IMR-90 (cell line): ENCODE measurements around the gene PTAR1. TPM values are rescaled to one million over a fixed set of nuclear protein-coding genes. Genes with fewer than 3 reads are reported as not detected.

ENCODE experiments used
- ATAC-seq: fragments of 200-7000 bp; cut with Tn5 transposase; 2 replicates; pipeline ENCODE4 v1.9.1; 2020; ENCODE audit warnings: low read depth, mild to moderate bottlenecking, moderate library complexity
- BruUV-seq: library from RNA; stranded (reverse); fragments of 400-500 nt; replicated peaks from 2 replicates; lab custom pipeline; 2021; lab: Mats Ljungman, UMichigan
- CTCF ChIA-PET: fragments of 300-600 bp; formaldehyde crosslinking; extraction: SDS; loops from one replicate; lab custom pipeline; 2021; ENCODE audit warnings: antibody characterized with exemption; lab: Yijun Ruan, JAX
- POLR2A ChIA-PET: fragments of 300-600 bp; sonication (Branson Sonifier 250); formaldehyde crosslinking; loops from one replicate; lab custom pipeline; 2022; ENCODE audit warnings: antibody characterized with exemption; ENCODE audit not compliant: unreplicated experiment; lab: Charles Lee
- DNase-seq: peaks from one replicate; pipeline ENCODE4 v3.0.0; 2013
- H2AFZ ChIP-seq: replicated peaks from 2 replicates; pipeline ENCODE3; 2013; ENCODE audit warnings: low read length, mild to moderate bottlenecking; ENCODE audit not compliant: poor library complexity
- H2AK5ac ChIP-seq: 2 replicates; pipeline ENCODE4 v1.6.1; 2013; ENCODE audit warnings: low read depth, low read length, inconsistent platforms
- H2AK9ac ChIP-seq: replicated peaks from 2 replicates; pipeline ENCODE3; 2013; ENCODE audit warnings: mild to moderate bottlenecking, low read depth, low read length, moderate library complexity; ENCODE audit not compliant: poor library complexity
- H2BK120ac ChIP-seq: 2 replicates; pipeline ENCODE4 v1.6.1; 2013; ENCODE audit warnings: low read depth, low read length, inconsistent platforms
- H2BK15ac ChIP-seq: 3 replicates; pipeline ENCODE4 v1.6.1; 2013; ENCODE audit warnings: low read depth, low read length, inconsistent platforms
- H2BK20ac ChIP-seq: 2 replicates; pipeline ENCODE4 v1.6.1; 2013; ENCODE audit warnings: low read depth, mild to moderate bottlenecking, inconsistent platforms, low read length, moderate library complexity
- H2BK5ac ChIP-seq: 2 replicates; pipeline ENCODE4 v1.6.1; 2013; ENCODE audit warnings: mild to moderate bottlenecking, low read depth, low read length, inconsistent platforms; ENCODE audit not compliant: poor library complexity, severe bottlenecking
- H3K14ac ChIP-seq: replicated peaks from 2 replicates; pipeline ENCODE4 v1.6.1; 2013; ENCODE audit warnings: low read depth, low read length, inconsistent platforms
- H3K18ac ChIP-seq: 2 replicates; pipeline ENCODE4 v1.6.1; 2013; ENCODE audit warnings: low read depth, low read length, control low read depth
- H3K23ac ChIP-seq: 2 replicates; pipeline ENCODE4 v1.6.1; 2013; ENCODE audit warnings: low read depth, low read length, inconsistent platforms
- H3K27ac ChIP-seq: 2 replicates; pipeline ENCODE4 v1.5.1; 2013; ENCODE audit warnings: mild to moderate bottlenecking, control low read depth, low read length; ENCODE audit not compliant: insufficient read depth
- H3K27me3 ChIP-seq: 2 replicates; pipeline ENCODE4 v1.6.1; 2013; ENCODE audit warnings: low read length; ENCODE audit not compliant: control insufficient read depth, insufficient read depth
- H3K36me3 ChIP-seq: 2 replicates; pipeline ENCODE4 v1.6.1; 2013; ENCODE audit warnings: low read length, mixed read lengths; ENCODE audit not compliant: control insufficient read depth, insufficient read depth
- H3K4ac ChIP-seq: 2 replicates; pipeline ENCODE4 v1.6.1; 2013; ENCODE audit warnings: low read depth, low read length, inconsistent platforms
- H3K4me1 ChIP-seq: 2 replicates; pipeline ENCODE4 v1.6.1; 2013; ENCODE audit warnings: low read length, mixed read lengths; ENCODE audit not compliant: control insufficient read depth, insufficient read depth
- H3K4me2 ChIP-seq: 2 replicates; pipeline ENCODE4 v1.6.1; 2013; ENCODE audit warnings: low read depth, mild to moderate bottlenecking, control low read depth, low read length, moderate library complexity
- H3K4me3 ChIP-seq: 2 replicates; pipeline ENCODE4 v1.5.1; 2013; ENCODE audit warnings: low read depth, mild to moderate bottlenecking, control low read depth, low read length, moderate library complexity; ENCODE audit not compliant: insufficient read depth
- H3K56ac ChIP-seq: 2 replicates; pipeline ENCODE4 v1.6.1; 2013; ENCODE audit warnings: low read length, inconsistent platforms; ENCODE audit not compliant: insufficient read depth; ENCODE audit errors: extremely low read depth
- H3K79me1 ChIP-seq, 2 experiments: 2 replicates each; pipeline ENCODE4 v1.6.1; 2013; ENCODE audit warnings: low read length in 2 of 2, inconsistent platforms in 1 of 2, low read depth in 1 of 2
- H3K9ac ChIP-seq: 2 replicates; pipeline ENCODE4 v1.6.1; 2013; ENCODE audit warnings: low read depth, low read length, control low read depth
- H3K9me1 ChIP-seq: 2 replicates; pipeline ENCODE4 v1.6.1; 2013; ENCODE audit warnings: low read length, inconsistent platforms; ENCODE audit not compliant: insufficient read depth
- H3K9me3 ChIP-seq: 2 replicates; pipeline ENCODE4 v1.6.1; 2013; ENCODE audit warnings: low read length; ENCODE audit not compliant: control insufficient read depth, insufficient read depth
- H4K20me1 ChIP-seq: 2 replicates; pipeline ENCODE4 v1.6.1; 2013; ENCODE audit warnings: low read length, inconsistent platforms; ENCODE audit not compliant: insufficient read depth
- H4K5ac ChIP-seq: 2 replicates; pipeline ENCODE4 v1.6.1; 2013; ENCODE audit warnings: mild to moderate bottlenecking, low read depth, low read length, control low read depth
- H4K8ac ChIP-seq, 2 experiments: 2 replicates each; pipeline ENCODE4 v1.6.1; 2013; ENCODE audit warnings: low read depth in 2 of 2, low read length in 2 of 2, control low read depth in 1 of 2, inconsistent platforms in 1 of 2
- H4K91ac ChIP-seq: 2 replicates; pipeline ENCODE4 v1.6.1; 2013; ENCODE audit warnings: low read depth, low read length, inconsistent platforms; ENCODE audit not compliant: insufficient read depth
- BHLHE40 ChIP-seq: fragments of 150-350 bp; IDR thresholded peaks from 2 replicates; pipeline ENCODE4 v1.6.1; 2016; ENCODE audit warnings: mild to moderate bottlenecking, low read depth, low read length
- CEBPB ChIP-seq: IDR thresholded peaks from 2 replicates; pipeline ENCODE4 v1.6.1; 2012; ENCODE audit warnings: low read depth, low read length, improper control_type of control experiment
- CTCF ChIP-seq: conservative IDR thresholded peaks from 2 replicates; pipeline ENCODE4 v1.5.1; 2012; ENCODE audit warnings: mild to moderate bottlenecking, low read depth, low read length, improper control_type of control experiment
- FOS ChIP-seq: fragments of 150-350 bp; IDR thresholded peaks from 2 replicates; pipeline ENCODE4 v1.6.1; 2016; ENCODE audit warnings: low read depth, low read length
- MAFK ChIP-seq: IDR thresholded peaks from 2 replicates; pipeline ENCODE4 v1.6.1; 2012; ENCODE audit warnings: low read depth, low read length, improper control_type of control experiment
- MAZ ChIP-seq: IDR thresholded peaks from 2 replicates; pipeline ENCODE4 v1.6.1; 2012; ENCODE audit warnings: low read depth, mild to moderate bottlenecking, low read length, improper control_type of control experiment, moderate library complexity, borderline replicate concordance
- MXI1 ChIP-seq: IDR thresholded peaks from 2 replicates; pipeline ENCODE4 v1.6.1; 2012; ENCODE audit warnings: low read depth, mild to moderate bottlenecking, low read length, moderate library complexity, borderline replicate concordance
- NFE2L2 ChIP-seq: fragments of 150-350 bp; IDR thresholded peaks from 2 replicates; pipeline ENCODE4 v1.6.1; 2016; ENCODE audit warnings: low read depth, mild to moderate bottlenecking, low read length
- POLR2A ChIP-seq: IDR thresholded peaks from 2 replicates; pipeline ENCODE4 v1.6.1; 2012; ENCODE audit warnings: mild to moderate bottlenecking, low read depth, low read length
- RCOR1 ChIP-seq: IDR thresholded peaks from 2 replicates; pipeline ENCODE4 v1.6.1; 2012; ENCODE audit warnings: mild to moderate bottlenecking, low read length, improper control_type of control experiment; ENCODE audit not compliant: insufficient replicate concordance
- RFX5 ChIP-seq: IDR thresholded peaks from 2 replicates; pipeline ENCODE4 v1.8.0; 2012; ENCODE audit warnings: low read depth, mild to moderate bottlenecking, low read length, moderate library complexity
- SMC3 ChIP-seq: fragments of 150-350 bp; IDR thresholded peaks from 2 replicates; pipeline ENCODE4 v1.6.1; 2016; ENCODE audit warnings: low read depth, mild to moderate bottlenecking, antibody characterized with exemption, low read length, moderate library complexity
- USF2 ChIP-seq: fragments of 150-350 bp; IDR thresholded peaks from 2 replicates; pipeline ENCODE4 v1.6.1; 2017; ENCODE audit warnings: mild to moderate bottlenecking, antibody characterized with exemption, low read length, low read depth
- WGBS, 2 experiments: methylation state at CpG; one replicate each; pipeline versions ENCODE4 v1.1.5 to v1.1.7; 2013; ENCODE audit warnings: missing lambda C conversion rate in 2 of 2; ENCODE audit not compliant: insufficient read length in 1 of 2; ENCODE audit errors: extremely low coverage in 2 of 2; 5-methylcytosine and 5-hydroxymethylcytosine counted together
- dilution Hi-C: fragments of 300-500 bp; cut with HindIII; formaldehyde crosslinking; loops from one replicate; pipeline ENCODE4 v1.14.3; 2018; ENCODE audit warnings: low sequenced_read_pairs; ENCODE audit not compliant: unreplicated experiment
- in situ Hi-C: fragments of 300-500 bp; cut with MboI; formaldehyde crosslinking; loops from 3 replicates; pipeline ENCODE4 v1.14.3; 2019; ENCODE audit warnings: low sequenced_read_pairs, inconsistent platforms, mixed read lengths
- intact Hi-C: fragments of 100-400 bp; cut with micrococcal nuclease; formaldehyde crosslinking; loops from 2 replicates; pipeline ENCODE4 v1.10.0; 2022
- polyA plus RNA-seq, 3 experiments: library from polyadenylated mRNA; depleted of rRNA; stranded (reverse); fragments of >200 nt; gene quantifications; 2 replicates each; pipeline ENCODE4 v1.2.3, GENCODE V29; 2012; ENCODE audit warnings: low replicate concordance in 1 of 3
- total RNA-seq: library from RNA; depleted of rRNA; stranded (reverse); fragments of >200 nt; gene quantifications from 2 replicates; pipeline ENCODE4 v1.2.3, GENCODE V29; 2012

The PTAR1 gene
- total and polyA plus RNA-seq, 2 of the 4 experiments (the other 2 are of a cell fraction) = 10.6 to 110 TPM

- TF ChIP-seq RCOR1 (no peak), FOS (no peak), SMC3 (no peak), BHLHE40 (no peak), POLR2A (no peak)
Observed at GRCh38 chr9:69744688-69745380, 15.0 kb downstream of the PTAR1 start (continued).

GRCh38 chr9:69743930-69744329, 15.9 kb downstream of the PTAR1 start:
- peaks cover 2% of the 10 kb centered on the region; the same call in 1 of the 2 replicates for H3K36me3 ChIP-seq
- peaks cover 17% of the 10 kb centered on the region for H3K4me1 ChIP-seq
- H2AK9ac ChIP-seq = no peak overlapping the region
- WGBS, 2 experiments = no CpG with 5 or more reads among the region's 5 CpGs
- H3K9ac ChIP-seq = no peak overlapping the region
- H3K4ac ChIP-seq = no peak overlapping the region
- no peak overlapping the region for H3K56ac ChIP-seq
- no peak for DNase-seq
- in situ Hi-C loops = no loop called here
- H2BK5ac ChIP-seq = peak overlapping the region; percentile 3
- dilution Hi-C loops = no loop called here
- H2AFZ ChIP-seq = no peak overlapping the region
- H3K9me3 ChIP-seq = no peaks in the 10 kb centered on the region
- H2BK20ac ChIP-seq = no peak overlapping the region
- no peak overlapping the region; a peak in 1 of 4 replicates for H4K8ac ChIP-seq
- no peak overlapping the region for H4K91ac ChIP-seq
- H3K79me1 ChIP-seq = peaks cover 38 to 53% of the 10 kb centered on the region in 2 experiments
- no peak overlapping the region for H3K4me2 ChIP-seq
- ChIA-PET CTCF (interaction anchor here (0.6 kb wide), 1 partner anchor 36 kb away, joined by 4 read pairs; no protein-coding TSS in a partner anchor), POLR2A (no interaction called here)
- no peak overlapping the region for H3K14ac ChIP-seq
- H3K9me1 ChIP-seq = peaks cover 5% of the 10 kb centered on the region
- H3K18ac ChIP-seq = peak overlapping the region; percentile 34; the same call in 1 of the 2 replicates
- no peak overlapping the region for H3K23ac ChIP-seq
- H3K4me3 ChIP-seq = no peak overlapping the region
- H2AK5ac ChIP-seq = no peak overlapping the region
- H4K20me1 ChIP-seq = peaks cover 11% of the 10 kb centered on the region; the same call in 1 of the 2 replicates
- no peak overlapping the region for H2BK120ac ChIP-seq
- peak overlapping the region; percentile 36; the same call in 1 of the 2 replicates for H4K5ac ChIP-seq
- H2BK15ac ChIP-seq = no peak overlapping the region
- BruUV-seq = no TSS peak
- intact Hi-C loops = loop anchor here (10.0 kb wide), 3 partner anchors 131 to 481 kb away; no protein-coding TSS in a partner anchor
- TF ChIP-seq CEBPB = no peak
- TF ChIP-seq RCOR1 = no peak
- no peak for TF ChIP-seq BHLHE40
- TF ChIP-seq FOS = no peak
- TF ChIP-seq USF2 = no peak
- no peak for TF ChIP-seq NFE2L2
- TF ChIP-seq RFX5 = no peak
- TF ChIP-seq MAFK = no peak
- TF ChIP-seq MAZ = no peak
- no peak for TF ChIP-seq MXI1
- no peak for TF ChIP-seq CTCF
- H3K27ac ChIP-seq = no peak overlapping the region
- H3K27me3 ChIP-seq = no peaks in the 10 kb centered on the region
- ATAC-seq = no peak
